Stimulated activated CD8-positive, alpha-beta memory T cell treated with anti-CD3 and anti-CD28 coated beads, Interleukin-7, amount 100 ng/mL, for 48 hours (primary cell): Measurements from ENCODE around the gene PPP1R18.
A peak's percentile ranks its signal among the peaks of the same experiment; 100 is the strongest.
"Not testable (repeated sequence)": the region's sequence is repeated elsewhere in the genome, so short reads cannot be mapped to it uniquely, and the experiment has no call there.

Experiments used
- DNase-seq, 2 donors: peaks; one replicate each; pipeline ENCODE4 v3.0.0-alpha.2; 2020; ENCODE audit warnings: low read depth in 1 of 2; ENCODE audit errors: extremely low read depth in 1 of 2

The PPP1R18 gene, protein sequence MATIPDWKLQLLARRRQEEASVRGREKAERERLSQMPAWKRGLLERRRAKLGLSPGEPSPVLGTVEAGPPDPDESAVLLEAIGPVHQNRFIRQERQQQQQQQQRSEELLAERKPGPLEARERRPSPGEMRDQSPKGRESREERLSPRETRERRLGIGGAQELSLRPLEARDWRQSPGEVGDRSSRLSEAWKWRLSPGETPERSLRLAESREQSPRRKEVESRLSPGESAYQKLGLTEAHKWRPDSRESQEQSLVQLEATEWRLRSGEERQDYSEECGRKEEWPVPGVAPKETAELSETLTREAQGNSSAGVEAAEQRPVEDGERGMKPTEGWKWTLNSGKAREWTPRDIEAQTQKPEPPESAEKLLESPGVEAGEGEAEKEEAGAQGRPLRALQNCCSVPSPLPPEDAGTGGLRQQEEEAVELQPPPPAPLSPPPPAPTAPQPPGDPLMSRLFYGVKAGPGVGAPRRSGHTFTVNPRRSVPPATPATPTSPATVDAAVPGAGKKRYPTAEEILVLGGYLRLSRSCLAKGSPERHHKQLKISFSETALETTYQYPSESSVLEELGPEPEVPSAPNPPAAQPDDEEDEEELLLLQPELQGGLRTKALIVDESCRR

DNA sequence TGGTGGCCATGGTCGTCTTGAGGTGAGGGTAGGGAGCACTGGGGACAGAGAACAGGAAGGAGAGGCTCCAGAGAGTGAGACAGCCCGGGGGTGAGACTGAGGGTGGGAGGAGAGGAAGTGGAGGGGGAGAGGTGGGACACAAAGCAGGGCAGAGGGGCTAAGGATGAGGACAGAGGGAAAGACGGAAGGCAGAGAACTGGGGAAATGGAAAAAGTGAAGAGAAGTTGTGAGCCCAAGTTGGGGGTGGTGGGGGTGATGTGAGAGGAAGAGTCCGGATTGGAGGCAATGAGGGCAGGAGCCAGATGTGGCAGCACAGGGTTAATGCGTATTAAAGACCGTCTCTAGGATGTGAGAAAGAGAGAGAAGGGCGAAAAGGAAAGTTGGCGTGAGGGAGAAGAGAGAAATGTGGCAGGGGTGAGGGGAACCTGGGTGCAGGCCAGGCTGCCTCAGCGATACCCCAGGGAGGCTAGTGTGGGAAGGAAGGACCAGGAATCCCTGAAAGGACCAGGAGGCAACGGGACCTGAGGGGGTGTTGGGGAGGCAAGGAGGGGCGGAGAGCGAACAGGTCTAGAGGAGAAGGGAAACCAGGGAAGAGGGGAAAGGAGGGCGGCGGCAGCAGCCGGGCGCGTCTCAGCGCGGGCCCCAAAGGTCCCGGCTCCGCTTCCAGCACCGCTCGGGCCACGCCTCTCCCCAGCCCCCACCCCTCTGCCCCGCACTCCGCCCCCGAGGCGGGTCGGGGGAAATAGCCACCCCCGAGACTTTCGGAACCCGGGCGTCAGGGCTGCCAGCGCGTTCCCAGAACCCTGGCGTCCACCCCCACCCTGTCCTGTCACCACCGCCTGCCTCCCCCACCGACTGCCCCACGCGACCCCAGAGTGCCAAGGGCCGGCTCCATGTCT is at the start of gene PPP1R18:
Gene PPP1R18, minus strand, starts transcription at position 637 of the 899 bp plus-strand sequence. Its CDS starts 627 bp downstream, at position 10.
- DNase-seq = peak; percentile 72 to 83

DNA sequence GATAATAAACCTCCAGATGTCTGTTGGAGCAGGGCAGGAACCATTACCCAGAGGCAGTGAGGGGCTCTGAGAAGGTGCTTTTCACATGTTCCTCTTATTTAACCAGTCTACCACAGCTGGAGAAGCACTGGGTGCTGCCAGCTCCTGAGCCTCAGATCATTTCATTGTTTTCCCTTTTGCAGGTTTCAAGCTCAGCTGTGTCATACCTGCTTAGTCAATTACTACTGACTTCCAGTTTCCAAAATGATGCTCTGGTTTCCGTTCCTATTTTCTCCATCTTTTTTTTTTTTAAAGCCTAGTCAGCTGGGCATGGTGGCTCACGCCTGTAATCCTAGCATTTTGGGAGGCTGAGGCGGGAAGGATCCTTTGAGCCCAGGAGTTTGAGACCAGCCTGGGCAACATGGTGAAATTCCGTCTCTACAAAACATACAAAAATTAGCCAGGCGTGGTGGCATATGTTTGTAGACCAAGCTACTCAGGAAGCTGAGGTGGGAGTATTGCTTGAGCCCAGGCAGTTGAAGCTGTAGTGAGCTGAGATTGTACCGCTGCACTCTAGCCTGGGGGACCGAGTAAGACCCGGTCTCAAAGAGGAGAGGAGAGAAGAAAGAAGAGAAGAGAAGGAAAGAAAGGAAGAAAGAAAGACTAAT is 49.3 kb upstream of the PPP1R18 start:
- DNase-seq = no peak

DNA sequence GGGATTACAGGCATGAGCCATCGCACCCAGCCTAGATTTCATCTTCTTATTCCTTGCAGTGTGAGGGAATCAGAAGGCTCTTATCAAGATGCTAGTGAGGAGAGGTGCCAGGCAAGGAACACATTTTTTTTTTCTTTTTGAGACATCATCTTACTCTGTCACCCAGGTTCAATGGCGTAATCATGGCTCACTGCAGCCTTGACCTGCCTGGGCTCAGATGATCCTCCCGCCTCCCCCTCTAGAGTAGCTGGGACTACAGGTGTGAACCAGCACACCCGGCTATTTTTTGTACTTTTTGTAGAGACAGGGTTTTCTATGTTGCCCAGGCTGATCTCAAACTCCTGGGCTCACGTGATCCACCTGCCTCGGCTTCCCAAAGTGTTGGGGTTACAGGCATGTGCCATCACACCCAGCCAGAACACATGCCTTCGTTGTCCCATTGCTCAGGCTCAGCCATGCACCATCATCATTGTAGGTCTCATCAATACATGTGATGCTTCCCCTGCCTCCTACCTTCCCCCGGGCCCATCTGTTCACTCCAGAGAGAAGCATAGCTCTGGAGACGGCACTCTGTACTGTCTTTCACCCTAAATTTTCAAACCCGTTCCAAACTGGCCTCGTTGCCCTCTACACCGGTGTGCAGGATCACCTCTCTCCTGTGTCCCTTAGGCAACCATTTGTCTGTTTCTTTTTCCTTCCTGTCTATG is 45.9 kb upstream of the PPP1R18 start:
- no peak for DNase-seq

DNA sequence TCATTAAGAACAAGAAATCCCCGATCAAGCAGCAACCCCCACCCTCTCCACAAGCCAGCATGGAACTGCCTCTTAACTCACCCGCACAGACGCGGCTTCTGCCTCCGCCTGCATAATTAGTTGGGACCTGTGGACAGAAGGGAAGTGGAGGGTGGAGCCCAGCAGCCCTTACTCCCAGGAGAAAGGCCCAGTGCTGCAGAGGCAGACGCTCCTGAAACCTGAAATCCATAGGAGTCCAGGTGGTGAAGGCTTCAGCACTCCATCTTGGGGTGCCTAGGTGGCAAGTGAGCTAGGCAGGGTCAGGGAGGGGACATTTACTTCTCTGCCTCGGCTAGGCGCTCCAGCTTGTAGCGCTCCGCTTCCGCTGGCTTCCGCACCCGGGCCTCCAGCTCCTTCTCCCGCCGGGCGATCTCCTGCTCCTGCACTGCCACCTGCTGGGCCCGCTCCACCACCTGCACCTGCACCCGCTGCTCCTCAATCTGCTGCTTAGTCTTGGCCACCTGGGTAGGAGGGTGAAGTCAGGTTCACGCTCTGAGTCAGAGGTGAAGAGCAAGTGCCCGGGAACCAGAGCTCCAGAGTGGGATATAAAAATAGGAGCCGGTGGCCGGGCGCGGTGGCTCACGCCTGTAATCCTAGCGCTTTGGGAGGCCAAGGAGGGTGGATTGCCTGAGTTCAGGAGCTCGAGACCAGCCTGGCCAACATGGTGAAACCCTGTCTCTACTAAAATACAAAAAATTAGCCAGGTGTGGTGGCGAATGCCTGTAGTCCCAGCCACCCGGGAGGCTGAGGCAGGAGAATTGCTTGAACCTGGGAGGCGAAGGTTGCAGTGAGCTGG is 44.4 kb upstream of the PPP1R18 start:
- DNase-seq = peak; percentile 69 to 78

DNA sequence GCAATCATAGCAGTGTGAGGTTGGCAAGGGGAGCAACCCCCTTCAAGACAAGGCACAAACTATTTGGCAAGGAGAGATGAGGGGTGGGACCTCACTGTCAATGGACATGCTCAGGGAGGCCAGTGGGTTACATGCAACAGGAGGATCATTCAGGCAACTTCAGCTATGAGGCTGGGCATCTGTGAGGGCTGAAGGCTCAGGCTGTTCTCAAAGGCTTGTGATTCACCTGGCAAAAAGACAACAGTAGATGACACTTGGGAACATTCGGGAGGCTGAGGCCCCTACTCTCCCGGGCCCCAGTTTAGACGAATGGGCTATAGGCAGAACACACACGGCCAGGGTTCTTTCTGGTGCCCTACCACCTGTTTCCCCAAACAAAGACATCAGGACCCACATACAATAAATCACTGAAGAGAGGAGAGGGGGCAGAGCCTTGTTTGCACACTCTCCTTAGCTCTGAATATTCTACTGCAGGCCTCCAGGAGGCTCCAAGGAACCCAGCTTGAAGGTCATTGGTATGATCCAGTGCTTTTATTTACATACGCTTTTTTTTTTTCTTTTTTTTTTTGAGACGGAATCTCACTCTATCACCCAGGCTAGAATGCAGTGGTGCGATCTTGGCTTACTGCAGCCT is 41.6 kb upstream of the PPP1R18 start:
- no peak for DNase-seq

DNA sequence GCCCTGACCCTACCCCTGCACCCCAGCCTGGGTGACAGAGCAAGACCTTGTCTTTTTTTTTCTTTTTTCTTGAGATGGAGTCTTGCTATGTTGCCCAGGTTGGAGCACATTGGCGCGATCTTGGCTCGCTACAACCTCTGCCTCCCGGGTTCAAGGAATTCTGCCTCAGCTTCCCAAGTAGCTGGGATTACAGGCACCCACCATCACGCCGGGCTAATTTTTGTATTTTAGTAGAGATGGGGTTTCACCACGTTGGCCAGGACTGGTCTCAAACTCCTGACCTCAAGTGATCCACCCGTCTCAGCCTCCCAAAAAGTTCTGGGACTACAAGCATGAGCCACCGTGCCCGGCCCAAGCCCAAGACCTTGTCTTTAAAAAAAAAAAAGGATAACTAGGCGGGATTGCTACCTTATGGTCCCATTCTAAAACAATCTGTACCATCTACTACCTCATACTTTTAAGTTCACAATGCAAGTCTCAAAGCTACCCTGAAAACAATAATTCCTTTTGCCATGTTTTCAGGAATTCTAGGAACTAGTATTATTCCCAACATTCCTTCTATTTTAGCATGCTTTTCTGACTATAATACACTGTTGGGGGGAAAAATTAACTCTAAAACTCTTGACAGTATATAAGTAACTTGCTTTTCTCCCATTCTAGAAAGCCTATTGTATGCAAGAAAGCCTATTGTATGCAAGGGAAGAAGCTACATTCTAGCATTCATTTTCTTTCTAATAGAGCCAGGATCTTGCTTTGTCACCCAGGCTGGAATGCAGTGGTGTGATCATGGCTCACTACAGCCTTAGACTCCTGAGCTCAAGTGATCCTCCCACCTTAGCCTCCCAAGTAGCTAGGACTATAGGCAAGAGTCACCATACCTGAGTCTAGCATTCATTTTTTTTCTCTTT is 40.3 kb upstream of the PPP1R18 start:
- DNase-seq = no peak

DNA sequence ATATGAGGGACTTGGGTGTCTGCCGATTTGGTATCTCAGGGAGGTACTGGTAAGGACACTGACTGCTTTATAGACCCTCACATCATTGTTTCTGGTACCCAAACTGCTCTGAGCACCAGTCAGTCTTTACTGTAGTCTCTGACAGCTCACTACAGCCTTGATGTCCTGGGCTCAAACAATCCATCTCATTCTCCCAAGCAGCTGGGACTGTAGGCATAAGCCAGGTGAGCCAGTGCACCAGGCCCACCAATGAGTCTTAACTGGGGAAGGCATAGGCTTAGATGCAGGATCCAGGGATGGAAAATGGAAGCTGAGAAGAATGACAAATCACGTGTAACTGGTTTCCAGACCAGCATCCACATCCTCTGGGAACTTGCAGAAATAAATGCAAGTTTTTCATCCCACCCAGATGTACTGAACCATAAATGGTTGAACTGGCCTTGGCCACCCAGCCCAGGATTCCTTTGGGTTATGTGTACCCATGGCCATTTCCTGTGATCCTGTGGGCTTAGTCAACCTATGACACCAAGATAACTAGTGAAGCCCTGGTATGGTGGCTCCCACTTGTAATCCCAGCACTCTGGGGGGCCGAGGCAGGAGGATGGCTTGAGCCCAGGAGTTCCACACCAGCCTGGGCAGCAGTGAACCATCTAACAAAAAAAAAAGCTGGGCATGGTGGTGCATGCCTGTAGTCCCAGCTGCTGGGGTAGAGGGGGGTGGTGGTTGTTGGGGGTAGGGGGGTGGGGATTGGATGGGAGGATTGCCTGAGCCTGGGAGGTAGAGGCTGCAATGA is 39.5 kb upstream of the PPP1R18 start:
- DNase-seq = no peak

DNA sequence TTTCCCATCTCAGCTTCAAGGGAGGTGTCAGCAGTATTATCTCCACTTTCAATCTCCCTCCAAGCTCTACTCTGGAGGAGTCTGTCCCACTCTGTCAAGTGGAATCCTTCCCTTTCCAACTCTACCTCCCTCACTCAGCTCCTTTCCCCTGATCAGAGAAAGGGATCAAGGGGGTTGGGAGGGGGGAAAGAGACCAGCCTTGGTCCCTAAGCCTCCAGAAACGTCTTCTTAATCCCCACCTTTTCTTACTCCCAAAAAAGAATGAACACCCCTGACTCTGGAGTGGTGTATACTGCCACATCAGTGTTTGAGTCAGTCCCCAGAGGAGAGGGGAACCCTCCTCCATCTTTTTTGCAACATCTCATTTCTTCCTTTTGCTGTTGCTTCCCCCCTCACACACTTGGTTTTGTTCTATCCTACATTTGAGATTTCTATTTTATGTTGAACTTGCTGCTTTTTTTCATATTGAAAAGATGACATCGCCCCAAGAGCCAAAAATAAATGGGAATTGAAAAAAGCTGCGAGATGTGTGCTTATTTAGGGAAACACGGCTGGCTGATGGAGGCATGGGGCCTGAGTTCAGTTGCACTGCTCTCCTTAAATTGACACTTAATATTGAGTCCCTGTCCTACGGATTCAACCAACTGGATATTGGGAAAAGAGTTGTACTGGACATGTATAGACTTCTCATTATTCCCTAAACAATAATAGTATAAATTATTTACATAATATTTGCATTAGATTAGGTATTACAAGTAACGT is 38.6 kb upstream of the PPP1R18 start:
- no peak for DNase-seq

DNA sequence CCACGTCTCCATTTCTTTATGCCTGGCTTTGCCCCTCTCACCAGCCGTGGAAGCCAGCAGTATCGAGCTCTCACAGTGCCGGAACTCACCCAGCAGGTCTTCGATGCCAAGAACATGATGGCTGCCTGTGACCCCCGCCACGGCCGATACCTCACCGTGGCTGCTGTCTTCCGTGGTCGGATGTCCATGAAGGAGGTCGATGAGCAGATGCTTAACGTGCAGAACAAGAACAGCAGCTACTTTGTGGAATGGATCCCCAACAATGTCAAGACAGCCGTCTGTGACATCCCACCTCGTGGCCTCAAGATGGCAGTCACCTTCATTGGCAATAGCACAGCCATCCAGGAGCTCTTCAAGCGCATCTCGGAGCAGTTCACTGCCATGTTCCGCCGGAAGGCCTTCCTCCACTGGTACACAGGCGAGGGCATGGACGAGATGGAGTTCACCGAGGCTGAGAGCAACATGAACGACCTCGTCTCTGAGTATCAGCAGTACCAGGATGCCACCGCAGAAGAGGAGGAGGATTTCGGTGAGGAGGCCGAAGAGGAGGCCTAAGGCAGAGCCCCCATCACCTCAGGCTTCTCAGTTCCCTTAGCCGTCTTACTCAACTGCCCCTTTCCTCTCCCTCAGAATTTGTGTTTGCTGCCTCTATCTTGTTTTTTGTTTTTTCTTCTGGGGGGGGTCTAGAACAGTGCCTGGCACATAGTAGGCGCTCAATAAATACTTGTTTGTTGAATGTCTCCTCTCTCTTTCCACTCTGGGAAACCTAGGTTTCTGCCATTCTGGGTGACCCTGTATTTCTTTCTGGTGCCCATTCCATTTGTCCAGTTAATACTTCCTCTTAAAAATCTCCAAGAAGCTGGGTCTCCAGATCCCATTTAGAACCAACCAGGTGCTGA is 37.6 kb upstream of the PPP1R18 start:
- not testable (repeated sequence) for DNase-seq

DNA sequence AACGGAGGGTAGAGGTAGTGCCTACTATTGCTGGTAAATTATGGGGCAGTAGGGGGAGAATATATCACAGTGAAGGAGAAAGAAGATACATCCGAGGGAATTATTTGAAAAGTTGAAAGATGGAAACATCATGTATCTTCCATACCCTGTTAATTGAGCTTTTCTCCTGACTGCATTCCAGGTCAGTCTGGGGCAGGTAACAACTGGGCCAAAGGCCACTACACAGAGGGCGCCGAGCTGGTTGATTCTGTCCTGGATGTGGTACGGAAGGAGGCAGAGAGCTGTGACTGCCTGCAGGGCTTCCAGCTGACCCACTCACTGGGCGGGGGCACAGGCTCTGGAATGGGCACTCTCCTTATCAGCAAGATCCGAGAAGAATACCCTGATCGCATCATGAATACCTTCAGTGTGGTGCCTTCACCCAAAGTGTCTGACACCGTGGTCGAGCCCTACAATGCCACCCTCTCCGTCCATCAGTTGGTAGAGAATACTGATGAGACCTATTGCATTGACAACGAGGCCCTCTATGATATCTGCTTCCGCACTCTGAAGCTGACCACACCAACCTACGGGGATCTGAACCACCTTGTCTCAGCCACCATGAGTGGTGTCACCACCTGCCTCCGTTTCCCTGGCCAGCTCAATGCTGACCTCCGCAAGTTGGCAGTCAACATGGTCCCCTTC is 36.9 kb upstream of the PPP1R18 start:
- not testable (repeated sequence) for DNase-seq

DNA sequence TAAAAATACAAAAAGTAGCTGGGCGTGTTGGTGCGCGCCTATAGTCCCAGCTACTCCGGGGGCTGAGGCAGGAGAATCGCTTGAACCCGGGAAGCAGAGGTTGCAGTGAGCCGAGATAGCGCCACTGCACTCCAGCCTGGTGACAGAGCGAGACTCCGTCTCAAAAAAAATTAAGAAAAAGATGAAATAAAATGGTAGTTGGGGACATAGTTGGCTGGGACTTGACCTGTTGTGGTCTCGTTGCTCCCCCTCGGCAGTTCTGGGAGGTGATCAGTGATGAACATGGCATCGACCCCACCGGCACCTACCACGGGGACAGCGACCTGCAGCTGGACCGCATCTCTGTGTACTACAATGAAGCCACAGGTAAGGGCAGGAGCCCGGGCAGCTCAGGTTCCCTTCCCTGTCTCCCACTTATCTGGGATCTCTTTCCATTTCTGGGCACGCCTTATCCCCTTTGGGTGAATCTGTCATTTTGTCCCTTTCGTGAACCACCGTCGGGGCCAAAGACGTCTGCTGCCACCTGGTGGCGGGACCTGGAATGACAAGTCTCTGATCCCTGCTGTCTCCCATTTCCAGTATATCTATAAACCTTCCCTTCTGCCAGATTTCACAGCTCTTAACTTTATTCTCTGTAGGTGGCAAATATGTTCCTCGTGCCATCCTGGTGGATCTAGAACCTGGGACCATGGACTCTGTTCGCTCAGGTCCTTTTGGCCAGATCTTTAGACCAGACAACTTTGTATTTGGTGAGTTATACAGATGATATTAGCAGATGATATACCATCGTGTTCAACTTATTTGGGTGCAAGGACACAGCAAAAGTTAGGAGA is 36.1 kb upstream of the PPP1R18 start:
- DNase-seq = no peak

DNA sequence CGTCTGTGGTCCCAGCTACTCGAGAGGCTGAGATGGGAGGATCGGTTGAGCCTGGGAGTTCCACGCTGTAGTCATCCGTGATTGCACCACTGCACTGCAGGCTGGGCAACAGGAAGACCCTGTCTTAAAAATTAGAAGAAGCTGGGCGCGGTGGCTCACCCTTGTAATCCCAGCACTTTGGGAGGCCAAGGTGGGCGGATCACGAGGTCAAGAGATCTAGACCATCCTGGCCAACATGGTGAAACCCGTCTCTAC is 35.5 kb upstream of the PPP1R18 start:
- not testable (repeated sequence) for DNase-seq

DNA sequence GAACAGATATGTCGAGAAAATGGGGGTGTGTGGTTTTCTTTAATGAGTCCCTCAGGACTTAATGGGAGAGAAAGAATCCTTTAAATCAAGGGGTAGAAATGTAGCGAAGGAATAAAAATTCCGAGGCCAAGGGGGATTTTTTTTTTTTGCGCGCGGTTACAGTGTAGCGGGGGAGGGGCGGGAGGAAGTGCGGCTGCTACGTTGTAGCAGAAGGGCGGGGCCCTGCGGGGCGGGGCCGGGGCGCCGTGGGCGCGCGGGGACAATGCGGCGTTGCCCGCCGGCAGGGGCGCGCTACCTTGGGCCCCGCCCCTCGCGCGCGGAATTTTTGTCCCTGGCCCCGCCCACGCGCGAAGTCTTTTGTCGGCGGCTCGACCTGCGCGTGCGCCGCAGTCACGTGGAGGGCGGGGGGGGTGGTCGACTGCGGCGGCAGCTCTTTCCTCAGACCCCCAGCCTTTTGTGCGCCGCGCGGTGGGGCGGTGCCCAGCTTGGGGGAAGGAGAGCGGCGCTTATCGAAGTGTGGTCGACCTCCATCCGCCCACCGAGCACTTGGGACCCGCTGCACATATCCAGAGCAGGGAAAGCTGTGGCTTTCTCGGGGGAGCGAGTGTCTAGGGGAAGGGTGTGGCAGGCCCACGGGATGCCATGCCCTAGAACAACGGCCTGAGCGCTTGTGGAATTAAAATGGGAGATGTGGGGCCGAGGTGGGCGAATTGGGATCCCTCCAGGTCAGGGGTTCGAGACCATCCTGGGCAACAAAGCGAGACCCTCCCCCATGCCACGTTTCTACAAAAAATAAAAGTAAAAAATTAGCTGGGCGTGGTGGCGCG is 35.0 kb upstream of the PPP1R18 start:
- DNase-seq = peak; percentile 86 to 89
